SU-DHL-6 (cell line): ENCODE data around the gene PTAR1.

Experiments
- CTCF ChIP-seq: fragments of 200-600 bp; sonication (generic); IDR thresholded peaks from one replicate; pipeline ENCODE4 v1.5.1; 2017; ENCODE audit warnings: antibody characterized with exemption, mild to moderate bottlenecking, low read length, moderate library complexity; ENCODE audit not compliant: insufficient read depth, poor library complexity, severe bottlenecking
- EZH2phosphoT487 ChIP-seq: fragments of 200-600 bp; sonication (generic), shearing (Covaris generic); conservative IDR thresholded peaks from 2 replicates; pipeline ENCODE4 v1.6.1; 2018; ENCODE audit warnings: mild to moderate bottlenecking, antibody characterized with exemption, low read length, moderate library complexity, mixed read lengths

- no peak for TF ChIP-seq CTCF
- no peak for TF ChIP-seq EZH2phosphoT487
Measured at GRCh38 chr9:69719983-69720382, 39.8 kb downstream of the PTAR1 start.
